ENCODE measurements around the gene CMTR2.

CMTR2 gene, protein sequence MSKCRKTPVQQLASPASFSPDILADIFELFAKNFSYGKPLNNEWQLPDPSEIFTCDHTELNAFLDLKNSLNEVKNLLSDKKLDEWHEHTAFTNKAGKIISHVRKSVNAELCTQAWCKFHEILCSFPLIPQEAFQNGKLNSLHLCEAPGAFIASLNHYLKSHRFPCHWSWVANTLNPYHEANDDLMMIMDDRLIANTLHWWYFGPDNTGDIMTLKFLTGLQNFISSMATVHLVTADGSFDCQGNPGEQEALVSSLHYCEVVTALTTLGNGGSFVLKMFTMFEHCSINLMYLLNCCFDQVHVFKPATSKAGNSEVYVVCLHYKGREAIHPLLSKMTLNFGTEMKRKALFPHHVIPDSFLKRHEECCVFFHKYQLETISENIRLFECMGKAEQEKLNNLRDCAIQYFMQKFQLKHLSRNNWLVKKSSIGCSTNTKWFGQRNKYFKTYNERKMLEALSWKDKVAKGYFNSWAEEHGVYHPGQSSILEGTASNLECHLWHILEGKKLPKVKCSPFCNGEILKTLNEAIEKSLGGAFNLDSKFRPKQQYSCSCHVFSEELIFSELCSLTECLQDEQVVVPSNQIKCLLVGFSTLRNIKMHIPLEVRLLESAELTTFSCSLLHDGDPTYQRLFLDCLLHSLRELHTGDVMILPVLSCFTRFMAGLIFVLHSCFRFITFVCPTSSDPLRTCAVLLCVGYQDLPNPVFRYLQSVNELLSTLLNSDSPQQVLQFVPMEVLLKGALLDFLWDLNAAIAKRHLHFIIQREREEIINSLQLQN

DNA sequence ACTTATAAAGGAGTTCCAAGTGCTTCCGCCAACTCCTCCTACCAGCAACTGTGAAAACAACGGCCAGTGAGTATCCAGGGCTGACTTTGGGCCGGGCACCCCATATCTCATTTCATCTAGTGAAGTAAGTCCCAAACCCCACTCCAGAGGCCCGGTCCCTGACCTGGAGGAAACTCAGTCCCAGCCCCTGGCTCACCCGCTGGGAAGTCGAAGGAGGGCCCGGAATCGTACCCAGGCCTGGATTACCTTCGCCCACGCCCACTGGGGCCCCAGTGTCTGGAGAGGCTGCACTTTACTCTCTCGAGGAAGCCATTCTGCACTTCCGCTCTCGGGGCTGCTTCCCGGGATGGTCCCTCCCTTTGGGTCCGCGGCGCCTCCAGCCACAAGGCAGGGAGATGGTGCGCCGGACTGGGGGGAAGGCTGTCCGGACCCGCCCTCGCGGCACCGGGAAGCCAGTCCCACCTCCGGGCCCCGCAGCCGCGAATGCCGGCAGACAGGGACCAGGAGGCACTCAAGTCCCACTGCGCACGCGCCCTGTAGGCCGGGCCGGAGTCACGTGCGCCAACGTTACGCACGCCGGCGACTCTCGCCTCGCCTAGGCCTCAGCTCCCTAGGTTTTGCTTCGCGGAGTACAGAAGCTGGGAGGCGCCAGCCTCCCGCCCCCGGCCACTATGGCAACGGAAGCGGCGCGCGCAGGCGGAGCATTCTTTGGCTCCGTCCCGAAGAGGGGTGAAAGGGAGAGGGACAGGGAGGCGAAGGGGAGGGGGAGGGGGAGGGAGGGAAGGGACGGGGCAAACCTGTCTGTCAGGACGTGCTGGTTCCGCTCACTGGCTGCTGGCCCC is at the start of gene CMTR2:
Gene CMTR2, minus strand, starts transcription at position 513 of the 842 bp plus-strand sequence. CDS start 3,482 bp downstream, outside the sequence.
- 0 out of 2 replicates have a peak, but pooled peaks have one; percentile 18 for TF ChIP-seq CTCF (IDR thresholded peaks at IDR 0.05; ENCODE audit: control insufficient read depth, extremely low read depth, insufficient read depth)
- peak within 1 kb of the TSS; percentile 91 for H3K4me3 ChIP-seq (ENCODE audit: low read depth, low read length)
- DNase-seq (ENCODE audit: low read depth), result peak; percentile 96

DNA sequence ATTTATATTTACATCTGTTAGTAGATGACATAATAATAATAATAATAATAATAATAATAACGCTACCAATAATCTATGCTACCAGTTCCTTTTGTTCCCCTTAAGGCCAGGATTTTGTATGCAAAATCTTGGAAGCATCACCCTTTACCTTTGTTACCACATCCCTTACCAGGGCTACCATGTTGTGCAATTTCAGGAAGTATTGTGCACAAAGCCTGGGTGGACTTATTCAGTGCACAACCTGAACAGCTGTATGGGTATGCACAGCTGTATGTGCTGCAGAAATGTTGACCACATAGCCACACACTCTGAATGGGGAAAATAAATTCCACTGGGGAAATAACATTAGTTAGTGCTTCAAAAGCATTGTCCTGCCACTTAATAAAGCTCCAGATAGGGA is 49.4 kb upstream of the CMTR2 start:
- no peak for TF ChIP-seq CTCF (IDR thresholded peaks at IDR 0.05; ENCODE audit: control insufficient read depth, extremely low read depth, insufficient read depth)
- H3K4me3 ChIP-seq (ENCODE audit: low read depth, low read length), result no peak overlapping the region
- no peak for DNase-seq (ENCODE audit: low read depth)

- TF ChIP-seq CTCF (IDR thresholded peaks at IDR 0.05; ENCODE audit: control insufficient read depth, extremely low read depth, insufficient read depth), result no peak
- DNase-seq (ENCODE audit: low read depth), result no peak
- no peak overlapping the region for H3K4me3 ChIP-seq (ENCODE audit: low read depth, low read length)
Observed at GRCh38 chr16:71338193-71338592, 49.0 kb upstream of the CMTR2 start.

DNA sequence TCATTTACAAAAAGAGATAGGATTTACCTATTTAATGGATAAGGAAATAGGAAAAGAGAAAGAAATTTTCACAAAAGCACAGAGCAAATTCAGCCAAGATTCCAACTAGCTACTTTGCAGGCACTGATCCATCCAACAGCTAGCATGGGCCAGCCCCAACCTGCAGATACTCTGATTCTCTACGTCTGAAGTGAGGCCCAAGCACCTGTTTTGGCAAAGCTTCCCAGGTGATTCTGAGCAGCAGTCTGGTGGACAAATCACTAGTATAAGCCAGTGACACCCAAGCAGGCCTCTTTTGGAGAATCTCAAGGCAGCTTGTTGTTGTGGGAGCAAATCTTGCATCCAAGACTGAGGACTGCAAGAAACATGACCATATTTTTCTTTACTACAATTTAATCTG is 48.4 kb upstream of the CMTR2 start:
- no peak for DNase-seq (ENCODE audit: low read depth)
- no peak overlapping the region for H3K4me3 ChIP-seq (ENCODE audit: low read depth, low read length)
- no peak for TF ChIP-seq CTCF (IDR thresholded peaks at IDR 0.05; ENCODE audit: control insufficient read depth, extremely low read depth, insufficient read depth)

DNA sequence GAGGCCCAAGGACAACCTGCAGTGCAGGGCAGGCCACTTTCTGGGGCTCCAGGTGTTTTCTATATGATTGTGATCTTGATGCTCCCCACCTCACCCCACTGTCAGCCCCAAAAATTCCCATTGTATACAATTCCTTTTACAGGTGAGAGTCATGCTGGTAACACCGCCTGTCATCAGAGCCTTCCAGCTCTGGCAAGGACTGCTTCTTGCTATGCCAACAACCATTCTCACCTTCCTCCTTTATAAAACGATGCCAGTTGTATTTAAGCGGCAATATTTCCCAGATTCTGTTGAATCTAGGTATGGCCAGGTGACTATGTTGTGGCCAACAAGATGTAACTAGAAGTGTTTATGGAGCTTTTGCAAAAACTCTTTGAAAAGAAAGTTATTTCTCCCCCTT is 38.9 kb upstream of the CMTR2 start:
- DNase-seq (ENCODE audit: low read depth), result no peak
- no peak overlapping the region for H3K4me3 ChIP-seq (ENCODE audit: low read depth, low read length)
- no peak for TF ChIP-seq CTCF (IDR thresholded peaks at IDR 0.05; ENCODE audit: control insufficient read depth, extremely low read depth, insufficient read depth)

DNA sequence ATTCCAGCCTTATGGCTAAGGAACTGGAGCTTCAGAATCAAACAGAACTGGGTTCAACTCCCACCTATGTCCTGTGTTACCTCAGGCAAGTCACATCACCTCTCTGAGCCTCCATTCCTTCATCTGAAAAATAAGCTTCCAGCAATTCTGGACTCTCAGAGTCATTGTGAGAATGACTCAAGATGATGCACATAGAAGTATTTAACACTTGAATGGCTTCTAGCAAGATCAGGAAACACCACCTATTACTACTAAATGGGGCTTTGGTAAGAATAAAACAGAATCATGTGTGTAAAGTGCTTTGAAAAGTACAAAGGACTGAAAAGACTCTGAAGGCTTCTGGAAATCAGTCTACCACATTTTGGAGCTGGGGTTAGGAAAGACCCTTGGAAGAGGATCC is 38.5 kb upstream of the CMTR2 start:
- DNase-seq (ENCODE audit: low read depth), result no peak
- no peak overlapping the region for H3K4me3 ChIP-seq (ENCODE audit: low read depth, low read length)
- TF ChIP-seq CTCF (IDR thresholded peaks at IDR 0.05; ENCODE audit: control insufficient read depth, extremely low read depth, insufficient read depth), result no peak

Data from LNCaP clone FGC (cell line).